Ishikawa (cell line): ENCODE results near the gene HHIPL1.
A peak's percentile ranks its signal among the peaks of the same experiment; 100 is the strongest.

Source experiments
- CEBPB ChIP-seq: IDR thresholded peaks from 2 replicates; pipeline ENCODE4 v1.6.1; 2012
- CREB1 ChIP-seq: IDR thresholded peaks from 2 replicates; pipeline ENCODE4 v1.6.1; 2012; ENCODE audit warnings: low read depth
- EGR1 ChIP-seq: IDR thresholded peaks from 2 replicates; pipeline ENCODE4 v1.6.1; 2012
- EP300 ChIP-seq: IDR thresholded peaks from 2 replicates; pipeline ENCODE4 v1.6.1; 2012; ENCODE audit warnings: borderline replicate concordance
- FOXM1 ChIP-seq: IDR thresholded peaks from 2 replicates; pipeline ENCODE4 v1.6.1; 2012; ENCODE audit warnings: low read depth, borderline replicate concordance
- MAX ChIP-seq: IDR thresholded peaks from 2 replicates; pipeline ENCODE4 v1.6.1; 2012
- NFIC ChIP-seq: IDR thresholded peaks from 2 replicates; pipeline ENCODE4 v1.6.1; 2012
- RAD21 ChIP-seq: IDR thresholded peaks from 2 replicates; pipeline ENCODE4 v1.6.1; 2012; ENCODE audit warnings: low read depth
- REST ChIP-seq: IDR thresholded peaks from 2 replicates; pipeline ENCODE4 v1.6.1; 2012; ENCODE audit warnings: low read depth, mild to moderate bottlenecking
- TAF1 ChIP-seq: IDR thresholded peaks from 2 replicates; pipeline ENCODE4 v1.6.1; 2012; ENCODE audit warnings: low read depth, mild to moderate bottlenecking
- TCF12 ChIP-seq: IDR thresholded peaks from 2 replicates; pipeline ENCODE4 v1.6.1; 2012; ENCODE audit warnings: low read depth
- TEAD4 ChIP-seq: IDR thresholded peaks from 2 replicates; pipeline ENCODE4 v1.6.1; 2012
- USF1 ChIP-seq: IDR thresholded peaks from 2 replicates; pipeline ENCODE4 v1.6.1; 2012
- YY1 ChIP-seq: IDR thresholded peaks from 2 replicates; pipeline ENCODE4 v1.6.1; 2012; ENCODE audit warnings: low read depth
- ZBTB7A ChIP-seq: IDR thresholded peaks from 2 replicates; pipeline ENCODE4 v1.6.1; 2012; ENCODE audit warnings: low read depth

The HHIPL1 gene

GRCh38 chr14:99644723-99645544 lies at the start of gene HHIPL1:
Gene HHIPL1 (plus strand): TSS chr14:99645129. CDS start chr14:99645208, 79 bp downstream.
- TF ChIP-seq REST (no peak), NFIC (no peak), EGR1 (0 out of 2 replicates have a peak, but pooled peaks have one; percentile 21), EP300 (no peak), RAD21 (no peak), FOXM1 (no peak), ZBTB7A (no peak), TCF12 (no peak), YY1 (no peak), MAX (peak; percentile 84)

GRCh38 chr14:99595524-99595923 lies 49.4 kb upstream of the HHIPL1 start:
- no peak for TF ChIP-seq FOXM1
- no peak for TF ChIP-seq REST
- no peak for TF ChIP-seq TEAD4
- TF ChIP-seq CEBPB: no peak
- no peak for TF ChIP-seq NFIC

- no peak for TF ChIP-seq ZBTB7A
- TF ChIP-seq TCF12: no peak
- no peak for TF ChIP-seq FOXM1
- TF ChIP-seq TEAD4: no peak
- TF ChIP-seq CEBPB: no peak
- no peak for TF ChIP-seq REST
- TF ChIP-seq CREB1: no peak
- TF ChIP-seq EGR1: no peak
- no peak for TF ChIP-seq TAF1
- TF ChIP-seq EP300: no peak
- TF ChIP-seq MAX: no peak
- no peak for TF ChIP-seq YY1
- no peak for TF ChIP-seq USF1
Observed at GRCh38 chr14:99596071-99596627, 48.8 kb upstream of the HHIPL1 start.

- TF ChIP-seq FOXM1 (no peak), TEAD4 (no peak), EGR1 (no peak), CEBPB (no peak), RAD21 (no peak), EP300 (no peak), TCF12 (no peak), MAX (no peak), ZBTB7A (no peak), TAF1 (no peak), YY1 (no peak), REST (no peak), NFIC (no peak), CREB1 (no peak), USF1 (no peak)
Observed at GRCh38 chr14:99596772-99597171, 48.2 kb upstream of the HHIPL1 start.
